ENCODE results near the gene CISD1.

Gene CISD1

GRCh38 chr10:58305821-58306220, 36.9 kb downstream of the CISD1 start:
- no peak overlapping the region for H3K4me2 ChIP-seq (ENCODE audit: low read length)
- no peaks in the 10 kb centered on the region for H3K79me2 ChIP-seq
- H3K4me1 ChIP-seq: peaks cover 12% of the 10 kb centered on the region
- H3K36me3 ChIP-seq (ENCODE audit: control insufficient read depth, insufficient read depth, low read length): no peaks in the 10 kb centered on the region
- no peak overlapping the region for H3K4me3 ChIP-seq (ENCODE audit: low read depth, low read length)
- H3K27ac ChIP-seq: no peak overlapping the region
- no peaks in the 10 kb centered on the region for H3K9me3 ChIP-seq (ENCODE audit: control insufficient read depth, low read length)
- no peak overlapping the region for H2AFZ ChIP-seq
- no peak overlapping the region for H3K9ac ChIP-seq
- no peaks in the 10 kb centered on the region for H3K27me3 ChIP-seq (ENCODE audit: control insufficient read depth, insufficient read depth, low read length)
- TF ChIP-seq, protein P1, sequence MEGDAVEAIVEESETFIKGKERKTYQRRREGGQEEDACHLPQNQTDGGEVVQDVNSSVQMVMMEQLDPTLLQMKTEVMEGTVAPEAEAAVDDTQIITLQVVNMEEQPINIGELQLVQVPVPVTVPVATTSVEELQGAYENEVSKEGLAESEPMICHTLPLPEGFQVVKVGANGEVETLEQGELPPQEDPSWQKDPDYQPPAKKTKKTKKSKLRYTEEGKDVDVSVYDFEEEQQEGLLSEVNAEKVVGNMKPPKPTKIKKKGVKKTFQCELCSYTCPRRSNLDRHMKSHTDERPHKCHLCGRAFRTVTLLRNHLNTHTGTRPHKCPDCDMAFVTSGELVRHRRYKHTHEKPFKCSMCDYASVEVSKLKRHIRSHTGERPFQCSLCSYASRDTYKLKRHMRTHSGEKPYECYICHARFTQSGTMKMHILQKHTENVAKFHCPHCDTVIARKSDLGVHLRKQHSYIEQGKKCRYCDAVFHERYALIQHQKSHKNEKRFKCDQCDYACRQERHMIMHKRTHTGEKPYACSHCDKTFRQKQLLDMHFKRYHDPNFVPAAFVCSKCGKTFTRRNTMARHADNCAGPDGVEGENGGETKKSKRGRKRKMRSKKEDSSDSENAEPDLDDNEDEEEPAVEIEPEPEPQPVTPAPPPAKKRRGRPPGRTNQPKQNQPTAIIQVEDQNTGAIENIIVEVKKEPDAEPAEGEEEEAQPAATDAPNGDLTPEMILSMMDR (IDR thresholded peaks at IDR 0.05): no peak

GRCh38 chr10:58307676-58308075, 38.7 kb downstream of the CISD1 start:
- no peak overlapping the region for H3K4me2 ChIP-seq (ENCODE audit: low read length)
- H3K36me3 ChIP-seq (ENCODE audit: control insufficient read depth, insufficient read depth, low read length): no peaks in the 10 kb centered on the region
- H3K9me3 ChIP-seq (ENCODE audit: control insufficient read depth, low read length): no peaks in the 10 kb centered on the region
- H3K27me3 ChIP-seq (ENCODE audit: control insufficient read depth, insufficient read depth, low read length): no peaks in the 10 kb centered on the region
- no peak overlapping the region for H3K9ac ChIP-seq
- no peaks in the 10 kb centered on the region for H3K79me2 ChIP-seq
- H3K27ac ChIP-seq: no peak overlapping the region
- peaks cover 4% of the 10 kb centered on the region for H3K4me1 ChIP-seq
- no peak overlapping the region for H3K4me3 ChIP-seq (ENCODE audit: low read depth, low read length)
- TF ChIP-seq, protein P1 (IDR thresholded peaks at IDR 0.05): no peak
- no peak overlapping the region for H2AFZ ChIP-seq

DNA sequence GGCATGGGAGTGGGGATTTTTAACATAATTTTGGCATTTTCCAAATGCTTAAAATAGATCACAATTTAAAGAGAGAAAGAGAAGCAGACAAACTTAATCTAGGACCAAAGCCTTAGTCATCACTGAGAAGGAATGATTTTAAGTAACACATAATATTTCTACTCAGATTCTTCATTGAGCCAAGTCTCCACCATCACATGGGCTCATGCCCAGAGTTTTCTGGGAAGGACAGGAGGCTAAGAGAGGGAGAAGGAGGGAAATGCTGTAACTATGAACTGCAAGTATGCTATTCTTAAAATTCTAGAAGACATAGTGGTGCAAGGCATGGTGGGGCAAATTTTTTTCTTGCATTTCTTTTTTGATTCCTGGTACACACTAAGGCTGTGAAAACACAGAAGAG, 42.1 kb downstream of the CISD1 start:
- Histone ChIP-seq H3K27ac (no peak overlapping the region), H3K9ac (no peak overlapping the region), H3K27me3 (ENCODE audit: control insufficient read depth, insufficient read depth, low read length) (no peaks in the 10 kb centered on the region), H2AFZ (no peak overlapping the region), H3K36me3 (ENCODE audit: control insufficient read depth, insufficient read depth, low read length) (no peaks in the 10 kb centered on the region), H3K9me3 (ENCODE audit: control insufficient read depth, low read length) (no peaks in the 10 kb centered on the region), H3K4me1 (no peaks in the 10 kb centered on the region), H3K79me2 (no peaks in the 10 kb centered on the region), H3K4me3 (ENCODE audit: low read depth, low read length) (no peak overlapping the region), H3K4me2 (ENCODE audit: low read length) (no peak overlapping the region)
- TF ChIP-seq, protein P1 (IDR thresholded peaks at IDR 0.05): no peak

GRCh38 chr10:58316874-58317273, 47.9 kb downstream of the CISD1 start:
- Histone ChIP-seq H3K9me3 (ENCODE audit: control insufficient read depth, low read length) (no peaks in the 10 kb centered on the region), H2AFZ (no peak overlapping the region), H3K36me3 (ENCODE audit: control insufficient read depth, insufficient read depth, low read length) (no peaks in the 10 kb centered on the region), H3K79me2 (no peaks in the 10 kb centered on the region), H3K27ac (no peak overlapping the region), H3K9ac (no peak overlapping the region), H3K4me2 (ENCODE audit: low read length) (no peak overlapping the region), H3K4me3 (ENCODE audit: low read depth, low read length) (no peak overlapping the region), H3K27me3 (ENCODE audit: control insufficient read depth, insufficient read depth, low read length) (no peaks in the 10 kb centered on the region), H3K4me1 (no peaks in the 10 kb centered on the region)
- TF ChIP-seq, protein P1 (IDR thresholded peaks at IDR 0.05): no peak

DNA sequence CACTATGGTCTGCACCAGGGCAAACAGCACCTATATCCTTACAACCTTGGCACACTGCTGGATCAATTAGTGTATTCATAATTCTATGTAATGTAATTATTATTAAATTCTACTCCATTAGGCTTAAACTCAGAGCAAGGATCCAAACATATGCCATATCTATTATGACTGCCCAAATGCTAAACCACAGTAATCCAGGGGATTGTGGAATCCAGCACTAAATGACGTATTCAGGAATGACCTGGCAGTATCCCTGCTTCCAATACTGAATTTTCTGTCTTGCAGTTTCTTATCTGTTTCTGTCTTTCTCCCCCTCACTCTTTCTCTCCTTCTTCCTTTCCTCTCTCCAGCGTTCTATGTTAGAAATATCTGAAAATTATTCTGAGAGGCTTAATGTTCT, 49.4 kb downstream of the CISD1 start:
- TF ChIP-seq, protein P1 (IDR thresholded peaks at IDR 0.05): no peak
- no peaks in the 10 kb centered on the region for H3K36me3 ChIP-seq (ENCODE audit: control insufficient read depth, insufficient read depth, low read length)
- no peak overlapping the region for H2AFZ ChIP-seq
- no peak overlapping the region for H3K9ac ChIP-seq
- no peak overlapping the region for H3K27ac ChIP-seq
- no peak overlapping the region for H3K4me2 ChIP-seq (ENCODE audit: low read length)
- H3K4me3 ChIP-seq (ENCODE audit: low read depth, low read length): no peak overlapping the region
- H3K4me1 ChIP-seq: no peaks in the 10 kb centered on the region
- H3K79me2 ChIP-seq: no peaks in the 10 kb centered on the region
- H3K9me3 ChIP-seq (ENCODE audit: control insufficient read depth, low read length): no peaks in the 10 kb centered on the region
- H3K27me3 ChIP-seq (ENCODE audit: control insufficient read depth, insufficient read depth, low read length): no peaks in the 10 kb centered on the region
